ENCODE results near the gene ACOX1.

ACOX1 gene

DNA sequence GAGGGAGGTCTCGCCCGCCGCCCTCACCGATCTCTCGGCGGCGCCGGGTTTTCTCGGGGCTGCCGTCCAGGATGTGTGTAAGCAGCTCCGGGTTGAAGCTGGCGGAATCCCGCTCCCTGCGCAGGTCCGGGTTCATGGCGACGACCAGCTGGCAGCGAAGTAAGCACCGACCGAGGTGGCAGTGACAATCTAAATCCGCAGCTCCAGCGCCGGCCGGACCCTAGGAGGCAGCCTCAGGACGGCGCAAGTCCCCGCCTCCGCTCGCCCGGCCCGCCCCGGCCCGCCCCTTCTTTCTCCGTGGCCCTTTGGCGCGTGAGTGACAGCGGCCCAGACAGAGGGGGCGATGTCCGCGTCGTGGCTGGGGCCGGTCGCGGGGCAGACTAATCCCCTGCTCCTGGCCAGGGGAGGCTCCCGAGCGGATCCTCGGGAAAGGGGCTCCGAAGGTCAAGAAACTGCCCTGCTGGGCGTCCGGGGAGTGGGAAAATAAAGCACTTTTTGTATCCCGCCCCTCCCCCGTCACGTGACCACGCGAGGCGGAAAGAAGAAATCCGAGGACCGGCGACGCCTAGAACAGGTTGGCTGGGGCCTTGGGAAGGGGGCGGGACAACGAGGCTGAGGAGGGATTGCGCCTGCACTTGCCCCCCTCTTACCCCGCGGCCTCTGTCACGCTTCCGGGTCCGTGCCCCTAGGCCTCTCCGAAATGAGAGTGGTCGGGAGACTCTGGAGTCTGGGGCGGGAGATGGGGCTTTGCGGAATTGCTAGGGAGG is at the start of gene ACOX1, which contains the start of gene TEN1:
Gene ACOX1 (minus strand): TSS at position 229 of the 767 bp plus-strand sequence. CDS start 93 bp downstream, at position 136.
Gene TEN1 (plus strand): TSS at position 303 of the 767 bp plus-strand sequence. CDS start 6,953 bp downstream, outside the sequence.
- DNase-seq, result peak; percentile 100

DNA sequence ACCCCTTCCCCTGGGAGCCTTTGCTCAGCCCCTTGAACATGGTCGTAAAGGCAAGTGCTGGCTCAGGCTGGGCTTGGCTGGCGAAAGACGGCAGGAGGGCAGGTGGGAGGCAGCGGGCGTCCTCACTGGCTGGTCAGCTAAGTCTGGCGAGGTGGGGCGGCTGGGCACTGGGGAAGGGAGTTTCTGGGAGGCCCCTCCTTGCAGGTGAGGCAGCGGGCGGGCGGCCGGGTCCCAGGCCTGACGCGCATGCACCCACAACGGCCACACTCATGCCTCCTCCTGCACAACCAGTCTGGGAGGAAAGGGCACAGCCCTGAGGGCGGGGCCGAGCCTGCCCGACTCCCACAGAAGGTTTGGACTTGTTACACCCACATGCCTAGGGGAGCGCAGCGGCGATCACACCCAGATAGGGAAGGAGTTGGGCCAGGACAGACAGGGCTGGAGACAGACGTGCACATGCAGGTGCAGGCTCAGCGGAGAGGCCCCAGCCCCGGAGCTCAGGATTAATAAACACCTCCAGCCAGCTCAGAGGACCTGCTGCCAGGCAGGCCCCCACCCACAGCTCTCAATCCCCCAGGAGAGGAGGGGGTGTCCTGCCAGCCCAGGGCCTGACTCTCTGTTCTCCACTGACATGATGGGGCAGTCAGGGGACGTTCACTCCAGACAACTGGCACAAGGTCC is 48.3 kb upstream of the ACOX1 start, which contains the start of gene EVPL:
Gene EVPL (minus strand): TSS at position 148 of the 681 bp plus-strand sequence. CDS start 108 bp downstream, at position 40.
- peak; percentile 64 for DNase-seq

DNA sequence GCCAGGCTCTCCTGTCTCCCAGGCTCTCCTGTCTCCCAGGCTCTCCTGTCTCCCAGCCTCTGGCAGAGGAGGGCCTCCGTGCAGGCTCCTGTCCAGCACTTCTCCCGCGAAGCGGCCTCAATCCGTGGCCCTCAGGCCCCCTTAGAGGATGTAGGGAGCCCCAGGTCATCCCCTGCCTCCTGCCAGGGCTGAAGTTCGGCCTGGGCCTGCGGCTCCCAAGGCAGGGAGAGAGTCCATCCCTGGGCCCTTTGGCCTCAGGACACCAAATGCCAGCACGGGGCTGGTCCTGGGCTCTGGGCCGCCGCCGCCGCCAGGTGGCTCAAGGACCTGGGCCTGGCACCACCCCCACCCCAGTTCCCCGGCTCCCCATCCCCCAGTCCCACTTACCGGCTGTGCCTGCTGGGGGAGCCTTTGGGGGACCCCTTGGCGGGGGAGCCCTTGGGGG is 47.8 kb upstream of the ACOX1 start:
- peak; percentile 53 for DNase-seq

DNA sequence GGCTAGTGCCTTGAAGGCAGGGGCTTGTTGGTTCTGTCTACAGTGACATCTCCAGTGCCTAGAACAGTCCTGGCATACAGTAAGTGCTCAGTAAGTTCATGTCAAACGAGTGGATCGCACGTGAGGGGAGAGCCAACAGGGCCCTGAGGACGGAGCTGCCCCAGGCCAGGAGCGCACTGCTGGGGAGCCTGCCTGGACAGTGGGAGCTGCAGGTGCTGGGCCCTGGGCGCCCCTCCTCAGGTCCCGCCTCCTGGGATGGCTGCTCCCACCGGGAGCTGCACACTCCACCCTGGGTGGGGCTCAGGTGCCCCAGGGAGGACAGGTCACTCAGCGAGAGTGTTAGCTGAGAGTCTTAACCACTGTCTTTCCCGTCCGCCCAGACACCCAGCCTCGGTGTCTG is 46.3 kb upstream of the ACOX1 start:
- no peak for DNase-seq

DNA sequence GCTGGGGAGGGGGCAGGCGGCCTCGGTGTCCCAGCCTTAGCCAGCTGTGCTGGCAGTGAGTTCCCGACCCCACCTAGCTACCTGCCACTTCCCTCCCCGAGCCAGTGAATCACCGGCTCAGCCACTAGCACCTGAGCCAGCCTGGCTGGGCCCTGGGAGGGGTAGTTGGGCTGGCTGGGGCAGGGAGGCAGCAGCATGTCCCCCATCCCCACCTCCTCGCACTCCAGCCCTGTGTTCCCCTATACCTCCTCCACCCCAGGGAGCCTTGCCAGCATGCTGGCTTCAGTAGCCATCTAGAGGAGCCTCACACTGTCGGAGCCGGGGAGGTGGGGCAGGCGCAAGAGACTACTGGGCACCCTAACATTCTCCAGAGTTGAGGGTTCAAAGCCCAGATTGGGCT is 45.4 kb upstream of the ACOX1 start:
- no peak for DNase-seq

DNA sequence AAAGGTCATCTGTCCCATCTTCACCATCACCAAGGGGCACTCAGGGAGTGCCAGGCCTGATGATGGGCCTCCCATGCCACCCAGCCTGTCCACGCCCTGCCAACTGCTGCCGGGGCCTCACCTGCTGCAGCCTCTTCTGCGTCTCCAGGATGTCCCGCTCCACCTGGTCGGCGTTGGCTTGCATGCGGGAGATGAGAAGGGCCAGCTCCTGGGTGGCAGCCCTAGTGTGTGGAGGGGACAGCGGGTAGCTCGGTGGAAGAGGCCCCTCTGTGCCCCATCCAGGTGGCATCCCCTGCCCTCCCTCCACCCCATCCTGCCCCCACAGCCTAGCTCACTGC is 44.9 kb upstream of the ACOX1 start:
- DNase-seq, result no peak

DNA sequence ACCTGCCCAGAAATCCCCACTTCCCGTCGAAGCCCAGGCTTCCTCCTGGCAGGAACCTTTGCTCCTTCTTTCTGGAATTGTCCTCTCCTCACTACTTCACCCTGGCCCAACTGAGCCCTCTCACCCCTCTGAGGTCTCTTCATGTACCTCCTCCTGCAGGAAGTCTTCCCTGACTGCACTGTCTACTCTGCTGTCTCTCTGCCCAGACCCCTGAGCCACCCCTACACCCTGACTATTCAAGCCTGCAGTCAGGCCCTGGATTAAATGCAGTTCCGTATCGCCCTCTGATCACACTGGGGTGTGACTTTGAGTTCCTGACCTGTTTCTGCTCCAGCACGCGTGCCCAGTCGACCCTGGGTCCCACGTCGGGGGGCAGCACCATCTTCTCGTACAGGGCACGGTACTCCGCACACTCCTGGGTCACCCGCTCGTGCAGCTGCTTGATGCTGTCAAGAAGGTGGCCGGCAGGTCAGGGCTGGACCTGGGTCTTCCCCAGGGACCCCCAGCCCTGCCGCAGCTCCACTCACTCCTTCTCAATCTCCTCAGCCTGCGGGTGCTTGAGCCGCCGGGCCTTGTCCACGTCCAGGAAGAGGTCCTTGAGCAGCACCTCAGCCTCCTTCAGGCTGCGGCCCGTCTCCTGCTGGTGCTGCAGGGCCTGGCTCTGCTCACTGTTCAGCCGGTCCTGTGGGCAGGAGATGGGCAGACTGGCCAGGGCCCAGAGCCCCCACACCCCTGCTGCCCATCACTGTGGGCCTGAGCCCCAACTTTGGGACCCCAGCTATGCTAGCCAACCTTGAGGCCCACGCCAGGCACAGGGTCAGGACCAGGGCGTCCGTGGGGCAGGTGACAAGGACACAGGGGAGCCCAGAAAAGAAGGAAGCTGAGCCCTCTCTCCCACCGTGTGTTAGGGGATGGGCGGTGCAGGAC is 44.3 kb upstream of the ACOX1 start:
- no peak for DNase-seq

DNA sequence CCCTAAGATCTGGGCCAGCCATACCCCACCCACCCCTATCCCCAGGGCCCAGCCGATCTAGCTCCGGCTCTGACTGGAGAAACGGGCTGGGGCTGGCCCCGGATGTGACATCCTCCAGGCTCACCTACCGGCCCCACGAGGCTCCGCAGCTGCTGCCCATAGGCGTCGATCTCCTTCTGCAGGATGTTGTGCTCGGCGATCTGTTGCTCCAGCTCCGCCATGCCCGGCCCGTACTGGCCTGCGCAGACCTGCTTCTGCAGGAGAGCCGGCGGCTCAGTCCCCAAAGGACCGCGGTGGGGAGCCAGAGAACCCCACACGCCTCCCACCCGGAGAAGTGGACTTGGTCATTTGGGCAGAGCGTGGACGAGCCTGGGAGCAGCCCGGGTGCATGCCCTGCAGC is 43.3 kb upstream of the ACOX1 start:
- no peak for DNase-seq

DNA sequence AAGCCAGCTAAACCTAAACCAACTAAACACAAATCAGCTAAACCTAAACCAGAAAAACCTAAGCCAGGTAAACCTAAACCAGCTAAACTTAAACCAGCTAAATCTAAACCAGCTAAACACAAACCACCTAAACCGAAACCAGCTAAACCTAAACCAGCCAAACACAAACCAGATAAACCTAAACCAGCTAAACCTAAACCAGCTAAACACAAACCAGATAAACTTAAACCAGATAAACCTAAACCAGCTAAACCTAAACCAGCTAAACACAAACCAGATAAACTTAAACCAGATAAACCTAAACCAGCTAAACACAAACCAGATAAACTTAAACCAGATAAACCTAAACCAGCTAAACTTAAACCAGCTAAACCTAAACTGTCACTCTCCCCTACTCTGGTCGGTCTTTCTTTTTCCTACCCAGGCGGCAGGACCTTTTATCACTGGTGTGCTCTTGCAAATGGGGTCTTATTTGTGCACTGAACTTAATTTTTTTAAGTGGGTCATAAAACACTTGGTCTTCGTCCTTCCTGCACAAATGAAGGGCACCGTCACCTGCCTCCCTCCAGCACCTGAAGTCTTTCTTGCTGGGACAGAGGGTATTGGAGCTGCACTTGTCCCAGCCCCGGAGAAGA is 41.0 kb upstream of the ACOX1 start:
- no peak for DNase-seq

DNA sequence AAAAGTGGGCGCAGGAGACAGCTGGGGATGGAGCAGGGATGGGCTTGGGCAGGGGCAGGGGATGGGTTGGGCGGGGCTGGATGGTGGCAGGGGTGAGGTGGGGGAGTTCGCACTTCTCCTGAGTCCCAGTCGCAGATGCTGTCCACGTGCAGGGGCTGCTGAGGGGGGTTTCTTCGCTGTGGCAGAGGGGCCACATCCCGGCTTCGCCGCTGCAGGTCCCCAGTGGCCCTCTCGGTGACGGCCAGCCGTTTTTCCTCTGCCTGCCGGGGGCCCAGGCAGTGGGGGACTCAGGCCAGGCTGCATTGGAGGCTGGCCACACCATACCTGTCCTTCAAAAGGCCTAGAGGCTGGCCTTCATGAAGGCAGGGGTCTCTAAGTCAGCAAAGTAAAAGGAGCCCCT is 39.8 kb upstream of the ACOX1 start:
- DNase-seq, result no peak

DNA sequence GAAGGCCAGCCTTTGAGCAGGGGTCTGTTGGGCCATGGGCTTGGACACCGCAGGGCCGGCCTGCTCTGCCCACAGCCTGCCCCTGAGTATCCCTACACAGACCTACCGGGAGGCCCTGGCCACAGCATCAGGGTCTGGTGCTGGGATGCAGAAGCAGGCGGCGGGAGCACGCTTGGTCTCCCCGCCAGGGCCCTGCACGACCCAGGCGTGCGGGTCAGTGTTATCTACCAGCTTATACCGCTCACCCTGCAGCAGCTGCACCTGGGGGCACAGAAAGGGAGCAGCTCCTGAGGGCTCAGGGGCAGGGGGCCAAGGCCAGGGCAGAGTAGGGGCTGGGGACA is 39.3 kb upstream of the ACOX1 start:
- DNase-seq, result no peak

DNA sequence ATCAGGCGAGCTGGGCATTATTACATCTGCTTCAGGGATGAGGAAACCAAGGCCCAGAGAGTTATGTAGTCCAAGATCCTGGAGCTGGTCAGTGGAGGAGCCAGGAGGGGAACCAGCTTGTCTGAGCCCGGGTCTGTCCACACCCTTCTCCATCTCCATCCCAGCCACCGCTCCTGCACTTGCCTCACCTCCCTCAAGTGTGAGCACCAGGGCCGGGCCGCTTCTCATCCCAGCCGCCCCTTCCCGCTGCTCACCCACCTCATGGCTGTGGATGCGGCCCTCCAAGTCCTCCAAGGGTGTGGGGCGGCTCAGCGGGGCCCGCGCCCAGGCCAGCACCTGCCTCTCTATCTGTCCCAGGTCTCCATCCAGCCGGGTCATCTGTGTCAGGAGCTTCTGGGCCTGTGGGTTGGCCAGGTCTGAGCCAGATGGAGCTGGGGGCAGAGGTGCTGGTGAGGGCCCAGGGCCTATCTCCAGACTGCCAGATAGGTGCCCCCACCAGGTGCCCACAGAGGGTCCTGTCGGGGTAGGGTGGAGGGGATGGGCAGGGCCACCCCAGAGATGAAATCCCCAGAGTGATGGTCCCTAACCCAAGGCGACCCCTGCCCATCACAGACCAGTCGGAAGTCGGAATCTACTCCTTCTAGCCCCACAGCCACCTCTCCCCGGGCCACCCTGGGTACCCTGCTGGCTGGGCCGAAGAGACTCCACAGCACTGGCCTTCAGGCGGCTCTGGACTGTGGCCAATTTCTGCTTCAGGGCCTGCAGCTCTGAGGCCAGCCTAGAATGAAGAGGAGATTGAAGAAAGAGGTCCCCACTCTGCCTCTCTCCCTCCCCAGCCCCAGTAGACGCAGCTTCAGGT is 38.7 kb upstream of the ACOX1 start:
- DNase-seq, result no peak

DNA sequence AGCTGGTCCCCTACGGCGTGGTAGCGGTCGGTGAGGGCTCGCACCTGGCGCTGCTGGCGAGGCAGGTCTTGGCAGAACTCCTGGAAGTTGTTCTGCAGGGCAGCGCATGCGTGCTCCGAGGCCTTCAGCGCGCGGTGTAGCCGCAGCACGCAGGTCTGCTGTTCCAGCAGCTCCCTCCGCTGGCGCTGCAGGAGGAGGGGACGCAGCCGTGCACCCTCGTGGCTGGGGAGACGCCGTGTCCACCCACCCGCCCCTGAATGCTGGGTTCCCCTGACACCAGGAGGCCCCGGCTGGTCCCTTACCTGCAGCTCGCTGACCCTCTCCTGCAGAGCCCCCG is 35.9 kb upstream of the ACOX1 start:
- DNase-seq, result peak; percentile 53

DNA sequence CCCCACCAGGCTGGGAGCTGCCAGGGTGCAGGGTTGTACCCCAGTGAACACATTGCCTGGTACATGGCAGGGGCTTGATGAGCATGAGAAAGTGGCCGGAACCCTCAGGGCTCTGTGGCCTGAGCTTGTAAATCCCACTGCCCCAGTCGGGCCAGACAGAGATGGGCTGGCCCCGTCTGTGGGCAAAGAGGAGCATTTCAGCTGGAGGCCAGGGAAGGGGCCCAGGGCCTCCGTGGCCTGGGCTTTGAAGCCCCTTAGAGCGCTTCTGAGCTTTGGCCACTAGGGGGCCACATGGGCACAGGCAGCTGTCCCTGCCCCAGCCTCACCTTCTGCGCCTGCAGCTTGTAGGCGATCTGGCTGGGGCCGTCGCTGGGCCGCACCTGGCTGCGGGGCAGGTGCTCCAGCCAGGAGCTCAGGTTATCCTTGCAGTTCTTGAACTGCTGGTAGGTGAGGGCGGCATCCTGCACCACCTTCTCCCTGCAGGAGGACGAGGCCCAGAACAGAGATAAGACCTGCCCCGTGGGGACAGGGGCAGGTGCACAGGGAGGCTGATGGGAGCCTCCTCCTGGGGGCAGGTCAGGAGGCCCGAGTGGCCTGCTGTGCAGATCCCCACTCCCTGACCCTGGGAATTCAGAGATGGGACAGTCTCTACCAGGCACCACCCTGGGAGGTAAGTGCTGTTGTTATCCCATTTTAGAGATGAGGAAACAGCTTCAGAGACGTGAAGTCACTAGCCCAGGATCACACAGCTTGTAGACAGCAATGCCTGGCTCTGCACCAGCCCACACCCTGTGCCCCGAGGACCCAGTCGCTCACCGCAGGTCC is 35.3 kb upstream of the ACOX1 start:
- DNase-seq, result peak; percentile 95

DNA sequence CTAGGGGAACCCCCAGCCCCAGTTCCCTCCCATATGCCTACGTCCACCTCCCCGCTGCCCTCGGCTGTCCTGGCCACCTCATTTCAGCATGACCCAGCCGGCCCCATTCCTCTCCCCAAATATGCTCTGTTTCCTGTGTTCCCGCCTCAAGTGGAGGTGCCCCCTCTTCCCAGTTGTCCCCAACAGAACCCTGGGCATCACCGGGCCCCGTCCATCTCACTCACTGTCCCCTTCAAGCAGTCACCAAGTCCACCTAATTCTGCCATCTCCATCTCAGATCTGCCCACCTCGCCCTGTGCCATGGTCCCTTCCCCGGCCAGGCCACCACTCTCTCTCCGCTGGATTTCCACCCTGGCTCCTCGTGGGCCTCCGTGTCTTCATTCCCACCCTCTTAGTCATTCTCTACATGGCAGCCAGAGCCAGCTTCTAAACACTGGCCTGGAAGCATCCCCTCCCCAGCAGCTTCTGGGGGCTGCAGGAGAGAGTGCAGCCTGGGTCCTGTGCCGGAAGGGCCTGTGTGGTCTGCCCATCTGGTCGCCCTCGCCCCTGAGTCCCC is 34.5 kb upstream of the ACOX1 start:
- DNase-seq, result peak; percentile 61

DNA sequence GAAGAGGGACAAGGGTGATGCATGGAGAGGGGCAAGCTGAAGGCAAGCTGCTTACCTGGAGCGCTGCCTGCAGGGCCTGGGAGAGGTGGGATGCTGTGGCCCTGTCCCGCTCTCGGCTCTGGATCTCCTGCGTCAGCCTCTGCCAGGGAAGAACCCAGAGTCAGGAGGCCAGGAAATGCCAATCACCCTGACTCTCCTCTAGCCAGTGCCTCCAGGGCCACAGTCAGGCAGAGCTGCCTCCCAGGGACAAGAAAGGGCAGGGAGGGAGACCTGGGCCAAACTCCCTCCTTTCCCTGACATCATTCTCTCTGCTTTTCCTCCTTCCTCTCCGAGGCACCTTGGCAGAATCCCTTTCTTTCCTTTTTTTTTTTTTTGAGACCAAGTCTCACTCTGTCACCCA is 33.0 kb upstream of the ACOX1 start:
- no peak for DNase-seq

DNA sequence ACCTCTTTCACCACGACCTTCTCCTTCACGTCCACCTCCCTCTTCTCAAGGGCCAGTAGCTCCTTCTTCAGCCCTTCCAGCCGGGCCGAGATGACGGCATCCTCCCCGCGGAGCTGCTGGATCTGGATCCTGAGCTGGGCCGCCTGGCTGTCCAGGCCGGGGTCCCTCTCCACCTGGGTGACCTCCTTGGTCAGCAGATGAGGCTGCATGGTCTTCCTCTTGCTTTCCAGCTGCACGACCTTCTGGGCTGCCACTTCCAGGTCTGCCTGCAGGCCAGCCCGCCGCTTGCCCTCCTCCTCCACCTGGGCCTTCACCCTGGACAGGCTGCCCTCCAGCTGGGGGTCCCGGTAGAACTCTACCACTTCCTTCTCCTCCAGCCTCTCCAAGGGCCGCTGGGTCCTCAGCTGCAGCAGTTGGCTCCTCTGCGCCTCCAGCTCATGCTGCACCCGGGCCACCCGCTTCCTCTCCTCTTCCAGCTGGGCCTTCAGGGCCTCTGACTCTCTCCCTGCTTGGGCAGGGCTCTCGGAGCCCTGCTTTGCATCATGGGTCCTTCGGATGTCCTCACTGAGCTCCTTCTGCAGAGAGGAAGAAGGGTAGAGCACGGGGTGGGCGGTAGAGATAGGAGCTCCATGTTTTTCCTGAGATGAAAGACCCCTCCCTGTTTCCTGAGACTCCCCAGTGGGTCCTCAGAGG is 31.1 kb upstream of the ACOX1 start:
- DNase-seq, result peak; percentile 52

DNA sequence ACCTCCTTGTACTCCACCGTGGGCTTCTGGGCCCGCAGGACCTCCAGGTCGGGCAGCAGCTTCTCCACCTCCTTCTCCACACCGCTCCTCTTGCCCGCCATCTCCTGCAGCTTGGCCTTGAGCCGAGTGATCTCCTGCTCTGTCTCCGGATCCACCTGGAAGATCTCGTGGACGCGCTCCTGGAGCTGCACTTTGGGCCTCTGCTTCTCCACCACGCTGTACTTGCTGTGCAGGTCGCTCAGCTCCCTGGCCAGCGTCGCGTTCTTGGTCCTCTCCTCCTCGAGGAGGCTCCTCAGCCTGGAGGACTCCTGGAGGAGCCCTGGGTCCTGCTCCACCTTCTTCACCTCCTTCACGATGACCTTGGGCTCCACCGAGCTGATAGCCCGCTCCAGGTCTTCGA is 30.5 kb upstream of the ACOX1 start:
- peak; percentile 55 for DNase-seq

DNA sequence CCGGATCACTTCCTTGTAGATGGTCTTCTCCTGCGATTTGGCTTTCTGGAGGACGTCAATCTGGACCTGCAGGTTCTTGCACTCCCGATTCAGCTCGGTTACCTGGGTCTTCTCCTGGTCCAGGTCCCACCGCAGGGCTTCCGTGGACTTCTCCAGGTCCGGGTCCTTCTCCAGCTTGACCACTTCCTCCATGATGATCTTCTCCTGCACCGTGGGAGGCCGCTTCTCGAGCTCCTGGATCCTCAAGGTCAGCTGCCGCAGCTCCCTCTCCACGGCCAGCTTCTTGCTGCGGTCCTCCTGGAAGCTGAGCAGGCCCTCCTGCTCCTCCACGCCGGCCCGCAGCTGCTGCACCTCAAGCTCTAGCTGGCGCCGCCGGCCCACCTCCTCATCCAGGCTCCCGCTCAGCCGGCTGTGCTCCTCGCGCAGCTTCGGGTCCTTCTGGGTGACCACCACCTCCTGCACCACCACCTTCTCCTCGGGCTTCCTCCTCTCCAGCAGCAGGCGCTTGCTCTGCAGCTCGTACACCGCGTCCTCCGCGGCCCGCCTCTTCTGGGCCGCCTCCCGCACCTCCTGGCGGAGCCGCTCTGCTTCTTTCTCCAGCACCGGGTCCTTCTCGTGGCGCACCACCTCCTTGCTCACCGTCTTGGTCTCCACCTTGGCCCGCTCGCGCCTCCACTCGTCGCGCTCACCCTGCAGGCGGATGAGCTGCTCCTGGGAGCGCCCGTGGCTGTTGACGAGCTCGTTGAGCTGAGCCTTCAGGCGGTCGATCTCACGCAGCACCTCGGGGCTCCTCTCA is 29.9 kb upstream of the ACOX1 start:
- DNase-seq, result peak; percentile 56
